WTC11 (cell line): Measurements from ENCODE around the gene ESAM. TPM values are rescaled to one million over a fixed set of nuclear protein-coding genes. Genes with fewer than 3 reads are reported as not detected.

Experiments used
- ATAC-seq: fragments of 200-7000 bp; cut with Tn5 transposase; 2 replicates; pipeline ENCODE4 v1.10.0; 2021; ENCODE audit warnings: mild to moderate bottlenecking, moderate library complexity
- CTCF ChIA-PET: fragments of 300-600 bp; sonication (Branson Sonifier 250); formaldehyde crosslinking; loops from one replicate; lab custom pipeline; 2021; ENCODE audit warnings: antibody characterized with exemption; lab: Charles Lee
- POLR2A ChIA-PET: fragments of 350-600 bp; sonication (Branson Sonifier 250); formaldehyde crosslinking; loops from one replicate; lab custom pipeline; 2021; ENCODE audit warnings: antibody characterized with exemption; lab: Charles Lee
- DNase-seq: peaks from one replicate; pipeline ENCODE4 v3.0.0; 2021; ENCODE audit warnings: low spot score
- H3K27ac Mint-ChIP-seq: 2 replicates; pipeline ENCODE4 v1.8.0; 2021; ENCODE audit warnings: mixed read lengths
- H3K27me3 Mint-ChIP-seq: 2 replicates; pipeline ENCODE4 v1.8.0; 2021; ENCODE audit warnings: low read depth, mild to moderate bottlenecking, moderate library complexity, mixed read lengths
- H3K36me3 Mint-ChIP-seq: 2 replicates; pipeline ENCODE4 v1.8.0; 2021; ENCODE audit warnings: mixed read lengths
- H3K4me1 Mint-ChIP-seq: 2 replicates; pipeline ENCODE4 v1.8.0; 2022; ENCODE audit warnings: mixed read lengths
- H3K4me3 Mint-ChIP-seq: 2 replicates; pipeline ENCODE4 v1.8.0; 2021; ENCODE audit warnings: mild to moderate bottlenecking, moderate library complexity, mixed read lengths
- H3K9me3 Mint-ChIP-seq: 2 replicates; pipeline ENCODE4 v1.8.0; 2021; ENCODE audit warnings: mixed read lengths
- ATF1 ChIP-seq: sonication (generic); formaldehyde crosslinking; IDR thresholded peaks from 2 replicates; pipeline ENCODE4 v1.8.1; 2023; ENCODE audit warnings: mild to moderate bottlenecking, moderate library complexity, missing genetic modification reagents
- CBFB ChIP-seq: sonication (generic); formaldehyde crosslinking; IDR thresholded peaks from 2 replicates; pipeline ENCODE4 v1.8.1; 2022; ENCODE audit warnings: mild to moderate bottlenecking, low read depth, missing genetic modification reagents
- CTCF ChIP-seq: fragments of 200-600 bp; IDR thresholded peaks from 2 replicates; pipeline ENCODE4 v1.8.0; 2022; ENCODE audit warnings: antibody characterized with exemption
- E2F4 ChIP-seq: sonication (generic); formaldehyde crosslinking; IDR thresholded peaks from 2 replicates; pipeline ENCODE4 v1.8.1; 2022; ENCODE audit warnings: low read depth, mild to moderate bottlenecking, moderate library complexity, missing genetic modification reagents, borderline replicate concordance
- ETV6 ChIP-seq: sonication (generic); formaldehyde crosslinking; IDR thresholded peaks from 2 replicates; pipeline ENCODE4 v1.8.1; 2022; ENCODE audit warnings: mild to moderate bottlenecking, missing genetic modification reagents
- FOXK1 ChIP-seq: sonication (generic); formaldehyde crosslinking; IDR thresholded peaks from 2 replicates; pipeline ENCODE4 v1.8.0; 2022; ENCODE audit warnings: mild to moderate bottlenecking, moderate library complexity, missing genetic modification reagents
- GABPB1 ChIP-seq: sonication (generic); formaldehyde crosslinking; IDR thresholded peaks from 2 replicates; pipeline ENCODE4 v1.8.1; 2023; ENCODE audit warnings: mild to moderate bottlenecking, missing genetic modification reagents
- JAZF1 ChIP-seq: fragments of 250-450 bp; sonication (Bioruptor Pico); IDR thresholded peaks from 2 replicates; pipeline ENCODE4 v1.9.0; 2021; ENCODE audit warnings: moderate library complexity, mild to moderate bottlenecking, inconsistent platforms
- ZNF425 ChIP-seq: fragments of 250-450 bp; sonication (Bioruptor Pico); conservative IDR thresholded peaks from 2 replicates; pipeline ENCODE4 v1.9.0; 2021; ENCODE audit warnings: mild to moderate bottlenecking
- total RNA-seq: library from RNA; stranded (reverse); gene quantifications from 3 replicates; pipeline ENCODE4 v1.2.3, GENCODE V29; 2021
- TF ChIP-seq, protein P1 (sequence below): sonication (generic); formaldehyde crosslinking; IDR thresholded peaks from 2 replicates; pipeline ENCODE4 v1.8.0; 2022; ENCODE audit warnings: mild to moderate bottlenecking, missing genetic modification reagents
- TF ChIP-seq, protein P2 (sequence below): sonication (generic); formaldehyde crosslinking; IDR thresholded peaks from 2 replicates; pipeline ENCODE4 v1.8.1; 2023; ENCODE audit warnings: mild to moderate bottlenecking, moderate library complexity, missing genetic modification reagents
- TF ChIP-seq, protein P3 (sequence below): sonication (generic); formaldehyde crosslinking; IDR thresholded peaks from 2 replicates; pipeline ENCODE4 v1.8.0; 2022; ENCODE audit warnings: mild to moderate bottlenecking, missing genetic modification reagents

ESAM gene
- total RNA-seq, 1 experiment from 2014 or later = 0.48 TPM

DNA sequence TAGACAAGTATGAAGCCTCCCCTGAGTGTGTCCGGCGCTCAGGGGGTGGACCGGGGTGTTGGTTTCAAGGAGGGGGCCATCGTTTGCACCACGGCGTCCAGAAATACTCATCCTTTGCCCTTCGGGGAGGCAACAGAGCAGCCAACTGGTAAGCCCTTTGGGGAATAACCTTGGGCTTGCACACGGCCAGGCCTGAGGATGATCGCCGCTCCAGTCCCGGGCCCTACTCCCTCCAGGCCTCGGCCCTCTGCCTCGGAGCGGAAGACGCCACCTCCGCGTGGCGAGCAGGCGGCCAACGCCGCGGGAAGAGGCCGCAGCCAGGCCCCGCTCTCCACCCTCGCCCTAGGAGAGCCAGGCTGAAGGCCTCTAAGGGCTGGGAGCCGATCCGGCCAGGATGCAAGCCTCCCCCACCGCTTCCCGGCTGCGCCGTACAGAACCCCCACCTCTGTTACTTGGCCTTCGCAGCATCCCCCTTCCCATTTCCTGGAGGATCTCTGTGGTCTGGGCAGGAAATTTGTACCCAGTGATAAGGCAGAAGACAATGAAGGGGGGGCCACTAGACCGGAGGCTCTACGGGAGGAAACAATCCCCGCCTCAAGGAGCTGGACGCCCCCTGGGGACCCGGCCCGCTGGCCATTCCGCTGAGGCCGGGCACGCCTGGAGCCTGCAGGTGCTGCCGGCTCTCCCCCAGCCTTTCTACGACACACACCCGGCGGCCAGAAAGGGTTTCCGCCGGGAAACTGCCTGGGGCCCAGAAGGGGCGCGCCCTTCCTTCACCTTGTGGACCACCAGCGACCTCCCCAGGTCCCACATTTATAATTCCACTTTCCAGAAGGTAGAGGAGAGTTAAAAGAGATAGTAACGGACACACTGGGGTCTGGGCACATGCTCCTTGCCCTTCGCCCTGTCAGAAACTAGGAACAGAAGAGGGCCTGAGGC, 2.6 kb downstream of the ESAM start (continued):
- no peak for TF ChIP-seq CTCF
- TF ChIP-seq, protein P1, sequence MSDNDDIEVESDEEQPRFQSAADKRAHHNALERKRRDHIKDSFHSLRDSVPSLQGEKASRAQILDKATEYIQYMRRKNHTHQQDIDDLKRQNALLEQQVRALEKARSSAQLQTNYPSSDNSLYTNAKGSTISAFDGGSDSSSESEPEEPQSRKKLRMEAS (CRISPR knock-in tag) = peak; percentile 75

DNA sequence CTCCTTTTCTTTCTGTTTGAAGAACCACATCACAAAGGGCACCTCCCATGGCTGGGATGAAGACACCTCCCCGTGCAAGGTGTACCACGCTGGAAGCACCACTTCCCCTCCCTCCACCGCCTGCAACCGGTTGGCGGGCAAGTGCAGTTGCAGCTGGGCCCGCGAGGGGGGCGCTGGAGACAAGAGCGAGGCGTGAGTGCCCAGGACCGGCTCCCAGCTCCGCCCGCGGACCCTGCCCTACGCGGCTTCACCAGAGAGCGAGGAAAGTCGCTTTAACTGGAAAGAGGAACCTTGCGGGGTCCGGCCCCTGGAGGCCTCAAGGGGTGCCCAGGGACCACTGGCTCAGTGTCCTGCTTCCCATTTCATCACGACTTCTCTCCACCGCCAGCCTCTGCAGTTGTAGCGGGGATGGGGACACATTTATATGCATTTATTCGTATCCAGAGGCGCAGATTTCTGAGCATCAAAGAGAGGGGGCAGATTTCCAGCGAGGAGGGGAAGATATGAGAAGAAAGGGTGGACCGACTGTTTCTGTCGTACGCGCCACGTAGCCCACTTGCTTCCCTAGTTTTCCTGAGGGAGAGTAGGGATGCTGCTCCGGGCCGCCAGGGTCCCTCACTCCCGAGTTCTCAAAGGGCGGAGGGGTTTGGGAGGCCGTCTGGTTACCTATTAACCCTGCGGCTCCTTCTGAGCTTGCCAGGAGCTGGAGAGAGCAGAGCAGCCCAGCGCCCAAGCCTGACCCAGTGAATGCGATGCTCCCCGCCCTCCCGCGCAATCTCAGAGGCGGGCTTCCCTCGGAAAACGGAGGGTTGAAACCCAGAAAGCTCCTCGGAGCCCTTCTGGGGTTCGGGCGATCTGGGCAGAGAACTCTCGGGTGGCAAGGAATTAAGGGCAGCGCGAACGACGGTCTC, 3.5 kb downstream of the ESAM start:
- DNase-seq (peak; percentile 95), ATAC-seq (peak; percentile 75)
- peaks cover 95% of the 10 kb centered on the region for H3K27me3 Mint-ChIP-seq
- H3K27ac Mint-ChIP-seq = no peak overlapping the region
- TF ChIP-seq GABPB1 (CRISPR knock-in tag) (no peak), JAZF1 (CRISPR knock-in tag) (no peak), FOXK1 (CRISPR knock-in tag) (0 out of 2 replicates have a peak, but pooled peaks have one; percentile 23), CTCF (peak; percentile 44; the same call in 1 of the 2 replicates)
- TF ChIP-seq, protein P1 (CRISPR knock-in tag) = peak; percentile 53; the same call in 1 of the 2 replicates
- TF ChIP-seq, protein P2, sequence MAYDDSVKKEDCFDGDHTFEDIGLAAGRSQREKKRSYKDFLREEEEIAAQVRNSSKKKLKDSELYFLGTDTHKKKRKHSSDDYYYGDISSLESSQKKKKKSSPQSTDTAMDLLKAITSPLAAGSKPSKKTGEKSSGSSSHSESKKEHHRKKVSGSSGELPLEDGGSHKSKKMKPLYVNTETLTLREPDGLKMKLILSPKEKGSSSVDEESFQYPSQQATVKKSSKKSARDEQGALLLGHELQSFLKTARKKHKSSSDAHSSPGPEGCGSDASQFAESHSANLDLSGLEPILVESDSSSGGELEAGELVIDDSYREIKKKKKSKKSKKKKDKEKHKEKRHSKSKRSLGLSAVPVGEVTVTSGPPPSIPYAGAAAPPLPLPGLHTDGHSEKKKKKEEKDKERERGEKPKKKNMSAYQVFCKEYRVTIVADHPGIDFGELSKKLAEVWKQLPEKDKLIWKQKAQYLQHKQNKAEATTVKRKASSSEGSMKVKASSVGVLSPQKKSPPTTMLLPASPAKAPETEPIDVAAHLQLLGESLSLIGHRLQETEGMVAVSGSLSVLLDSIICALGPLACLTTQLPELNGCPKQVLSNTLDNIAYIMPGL (CRISPR knock-in tag) = peak; percentile 41; the same call in 1 of the 2 replicates
- POLR2A ChIA-PET = interaction anchor here (0.6 to 1.9 kb wide), 3 partner anchors 12 to 85 kb away, joined by 4 to 6 read pairs (median 4); partner anchors contain the start of genes MSANTD2 and SPA17
- peak overlapping the region; percentile 84 for H3K4me3 Mint-ChIP-seq
- CTCF ChIA-PET = interaction anchor here (0.7 to 2.6 kb wide), 29 partner anchors 11 to 162 kb away, joined by 3 to 70 read pairs (median 6); partner anchors contain the start of genes HEPN1, MSANTD2, NRGN and ROBO3
- no peaks in the 10 kb centered on the region for H3K9me3 Mint-ChIP-seq
- H3K4me1 Mint-ChIP-seq = peaks cover 58% of the 10 kb centered on the region
- H3K36me3 Mint-ChIP-seq = no peaks in the 10 kb centered on the region

- H3K27ac Mint-ChIP-seq = no peak overlapping the region
- no peak for DNase-seq
- ChIA-PET CTCF (interaction anchor here (0.7 to 2.0 kb wide), 6 partner anchors 11 to 171 kb away, joined by 4 to 15 read pairs (median 8); no protein-coding TSS in a partner anchor), POLR2A (no interaction called here)
- H3K27me3 Mint-ChIP-seq = peaks cover 98% of the 10 kb centered on the region
- no peaks in the 10 kb centered on the region for H3K36me3 Mint-ChIP-seq
- H3K9me3 Mint-ChIP-seq = no peaks in the 10 kb centered on the region
- H3K4me3 Mint-ChIP-seq = peak overlapping the region; percentile 12; the same call in 1 of the 2 replicates
- H3K4me1 Mint-ChIP-seq = peaks cover 57% of the 10 kb centered on the region
- no peak for ATAC-seq
- TF ChIP-seq ATF1 (CRISPR knock-in tag) (no peak), ZNF425 (CRISPR knock-in tag) (no peak), E2F4 (CRISPR knock-in tag) (no peak), ETV6 (no peak), CBFB (CRISPR knock-in tag) (no peak)
- TF ChIP-seq, protein P3, sequence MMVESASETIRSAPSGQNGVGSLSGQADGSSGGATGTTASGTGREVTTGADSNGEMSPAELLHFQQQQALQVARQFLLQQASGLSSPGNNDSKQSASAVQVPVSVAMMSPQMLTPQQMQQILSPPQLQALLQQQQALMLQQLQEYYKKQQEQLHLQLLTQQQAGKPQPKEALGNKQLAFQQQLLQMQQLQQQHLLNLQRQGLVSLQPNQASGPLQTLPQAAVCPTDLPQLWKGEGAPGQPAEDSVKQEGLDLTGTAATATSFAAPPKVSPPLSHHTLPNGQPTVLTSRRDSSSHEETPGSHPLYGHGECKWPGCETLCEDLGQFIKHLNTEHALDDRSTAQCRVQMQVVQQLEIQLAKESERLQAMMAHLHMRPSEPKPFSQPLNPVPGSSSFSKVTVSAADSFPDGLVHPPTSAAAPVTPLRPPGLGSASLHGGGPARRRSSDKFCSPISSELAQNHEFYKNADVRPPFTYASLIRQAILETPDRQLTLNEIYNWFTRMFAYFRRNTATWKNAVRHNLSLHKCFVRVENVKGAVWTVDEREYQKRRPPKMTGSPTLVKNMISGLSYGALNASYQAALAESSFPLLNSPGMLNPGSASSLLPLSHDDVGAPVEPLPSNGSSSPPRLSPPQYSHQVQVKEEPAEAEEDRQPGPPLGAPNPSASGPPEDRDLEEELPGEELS (CRISPR knock-in tag) = no peak
- TF ChIP-seq, protein P2 (CRISPR knock-in tag) = no peak
Observed at GRCh38 chr11:124757320-124757719, 4.8 kb downstream of the ESAM start.
